ENCODE data around the gene SLC6A7.

- no peak for TF ChIP-seq CTCF (IDR thresholded peaks at IDR 0.05 in 4 of 5, conservative IDR thresholded peaks at IDR 0.05 in 1 of 5)
- no peak for TF ChIP-seq POLR2A (IDR thresholded peaks at IDR 0.05)
Observed at GRCh38 chr5:150181027-150181426, 8.8 kb upstream of the SLC6A7 start.

Data from gastrocnemius medialis (tissue), 4 donors.